Inferior parietal cortex (tissue), 1 donor: ENCODE results near the gene TTPAL.
A peak's percentile ranks its signal among the peaks of the same experiment; 100 is the strongest.

ENCODE experiments used
- DNase-seq: peaks from one replicate; pipeline ENCODE4 v3.0.0-alpha.2; 2016; ENCODE audit errors: extremely low spot score

TTPAL gene

GRCh38 chr20:44475694-44476560 lies at the start of gene TTPAL:
Gene TTPAL (plus strand): TSS chr20:44475874. CDS start chr20:44480000, 4,126 bp downstream.
- DNase-seq: peak; percentile 90

- no peak for DNase-seq
Measured at GRCh38 chr20:44425923-44426322, 49.8 kb upstream of the TTPAL start.

GRCh38 chr20:44426879-44427790 lies 48.5 kb upstream of the TTPAL start:
- DNase-seq: peak; percentile 49

- no peak for DNase-seq
Measured at GRCh38 chr20:44427804-44428173, 47.9 kb upstream of the TTPAL start.

GRCh38 chr20:44428174-44429016 lies 47.3 kb upstream of the TTPAL start:
- DNase-seq: no peak

GRCh38 chr20:44429017-44429339 lies 46.7 kb upstream of the TTPAL start:
- DNase-seq: no peak

GRCh38 chr20:44429419-44430269 lies 46.0 kb upstream of the TTPAL start:
- no peak for DNase-seq

- DNase-seq: no peak
Measured at GRCh38 chr20:44430270-44431065, 45.2 kb upstream of the TTPAL start.

- DNase-seq: no peak
Measured at GRCh38 chr20:44431118-44431501, 44.6 kb upstream of the TTPAL start.

GRCh38 chr20:44431502-44432234 lies 44.0 kb upstream of the TTPAL start:
- no peak for DNase-seq

GRCh38 chr20:44432618-44433577 lies 42.8 kb upstream of the TTPAL start:
- no peak for DNase-seq

GRCh38 chr20:44433751-44434538 lies 41.7 kb upstream of the TTPAL start:
- no peak for DNase-seq

GRCh38 chr20:44435630-44436335 lies 39.9 kb upstream of the TTPAL start:
- DNase-seq: no peak

- no peak for DNase-seq
Measured at GRCh38 chr20:44436393-44436792, 39.3 kb upstream of the TTPAL start.

GRCh38 chr20:44437497-44437896 lies 38.2 kb upstream of the TTPAL start:
- DNase-seq: no peak

GRCh38 chr20:44438782-44439181 lies 36.9 kb upstream of the TTPAL start:
- DNase-seq: no peak

GRCh38 chr20:44439318-44439717 lies 36.4 kb upstream of the TTPAL start:
- DNase-seq: no peak
